NK-92 (cell line): ENCODE data around the gene SPSB1.

Experiments used
- DNase-seq: peaks from one replicate; lab custom pipeline; 2025; ENCODE audit not compliant: unreplicated experiment; lab: John Stamatoyannopoulos, UW

SPSB1 gene

GRCh38 chr1:9416506-9416905, 123.8 kb downstream of the SPSB1 start:
- no peak for DNase-seq

DNA sequence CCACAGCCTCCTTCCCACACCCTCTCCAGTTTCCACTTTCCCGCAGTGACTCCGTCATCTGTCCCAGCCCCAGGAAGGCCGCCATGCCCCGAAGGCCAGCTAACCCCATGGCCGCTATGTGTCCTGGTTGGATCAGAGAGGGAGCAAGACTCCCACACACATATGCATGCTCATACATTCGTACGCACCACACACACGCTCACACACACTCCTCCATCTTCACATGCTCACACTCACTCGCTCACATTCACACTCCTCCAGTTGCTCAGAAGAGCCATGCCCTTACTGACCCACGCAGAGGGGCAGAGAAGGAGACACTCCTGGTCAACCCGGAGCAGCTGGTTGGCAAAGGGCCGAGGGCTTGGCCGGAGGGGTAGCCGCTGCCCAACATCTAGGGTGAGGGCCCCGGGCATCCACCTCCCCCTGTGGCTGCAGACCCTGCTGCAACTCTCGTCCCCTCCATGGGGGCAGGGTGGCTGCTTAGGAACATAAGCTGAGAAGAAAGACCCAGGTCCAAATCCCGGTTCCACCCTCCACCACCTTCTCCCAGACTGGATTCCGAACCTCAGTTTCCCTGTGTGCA, 124.3 kb downstream of the SPSB1 start:
- DNase-seq = no peak

GRCh38 chr1:9417695-9418094, 125.0 kb downstream of the SPSB1 start:
- no peak for DNase-seq

- DNase-seq = no peak
Observed at GRCh38 chr1:9418851-9419250, 126.2 kb downstream of the SPSB1 start.
